ENCODE measurements around the gene DELE1. TPM values are rescaled to one million over a fixed set of nuclear protein-coding genes. Genes with fewer than 3 reads are reported as not detected.

DELE1 gene
- polyA plus RNA-seq, 1 donor from 2014 or later: 49.6 TPM

DNA sequence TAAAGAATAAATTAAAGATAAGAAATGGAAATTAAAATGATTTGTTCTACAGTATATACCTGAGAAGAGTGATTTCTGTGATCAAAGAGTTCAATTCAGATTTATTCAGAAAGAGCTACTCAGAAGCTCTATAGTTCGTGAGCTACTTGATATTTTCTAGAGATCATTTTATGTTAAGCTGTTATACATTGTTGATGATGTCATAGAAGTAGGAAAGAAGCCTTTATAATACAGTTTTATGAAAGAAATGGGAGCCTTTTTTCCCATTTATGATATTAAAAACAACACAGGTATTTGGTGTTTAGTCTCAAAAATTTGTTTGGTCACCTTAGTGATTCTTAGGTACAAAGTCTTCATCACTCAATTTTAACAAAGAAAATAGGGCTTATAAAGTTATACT is 66.0 kb downstream of the DELE1 start:
- Histone ChIP-seq H4K20me1 (ENCODE audit: insufficient read depth) (no peaks in the 10 kb centered on the region), H3K4me2 (ENCODE audit: low read length) (no peak overlapping the region), H3K27ac (ENCODE audit: low read length) (no peak overlapping the region), H3K9me2 (ENCODE audit: insufficient read depth, low read length) (no peaks in the 10 kb centered on the region), H3F3A (ENCODE audit: insufficient read depth, low read length, poor library complexity, severe bottlenecking) (no peaks in the 10 kb centered on the region), H3K9me3 (ENCODE audit: low read length) (no peaks in the 10 kb centered on the region), H3K4me3 (ENCODE audit: low read length) (no peak overlapping the region), H3K9ac (ENCODE audit: low read length) (no peak overlapping the region), H3K79me2 (replicated peaks; ENCODE audit: insufficient read depth, low read length) (no peaks in the 10 kb centered on the region), H3K36me3 (ENCODE audit: insufficient read depth, low read length) (peaks cover 5% of the 10 kb centered on the region), H3K27me3 (ENCODE audit: insufficient read depth, low read depth, low read length) (no peaks in the 10 kb centered on the region), H2AFZ (ENCODE audit: low read depth, low read length) (no peak overlapping the region)
- TF ChIP-seq POLR2AphosphoS5 (IDR thresholded peaks at IDR 0.05) (no peak), RAD21 (conservative IDR thresholded peaks at IDR 0.05) (no peak), EZH2 (IDR thresholded peaks at IDR 0.05; ENCODE audit: borderline replicate concordance, insufficient read depth, low read length, poor library complexity, severe bottlenecking) (no peak), TAF1 (IDR thresholded peaks at IDR 0.05; ENCODE audit: low read depth) (no peak), MXI1 (conservative IDR thresholded peaks at IDR 0.05; ENCODE audit: poor library complexity, severe bottlenecking) (no peak)

Other genes with a start within 250 kb of the DELE1 start
- 1.4 and 1.8 TPM in 2 replicates for gene ARAP3, start 241.6 kb upstream of the DELE1 start, polyA plus RNA-seq
- 13.9 and 21.3 TPM in 2 replicates for gene PCDH1, start 45.5 kb upstream of the DELE1 start, polyA plus RNA-seq
- gene PCDH12, start 34.3 kb downstream of the DELE1 start, polyA plus RNA-seq: not detected in 2 replicates
- 82.1 and 108 TPM in 2 replicates for gene RNF14, start 45.2 kb downstream of the DELE1 start, polyA plus RNA-seq
- gene GNPDA1, start 89.2 kb downstream of the DELE1 start, polyA plus RNA-seq: 28.9 and 32.2 TPM in 2 replicates
- gene NDFIP1, start 184.9 kb downstream of the DELE1 start, polyA plus RNA-seq: 99.7 and 102 TPM in 2 replicates

Measured in neural cell (in vitro differentiated cells).